A549 (cell line): ENCODE measurements around the gene FANCG. TPM values are rescaled to one million over a fixed set of nuclear protein-coding genes. Genes with fewer than 3 reads are reported as not detected.

Experiments
- ATAC-seq, 2 experiments: fragments of 200-7000 bp in 1 of 2; fragments of >200 bp in 1 of 2; cut with Nextera tagmentation in 1 of 2; cut with Tn5 transposase in 1 of 2; 3 replicates each; pipeline versions ENCODE4 v1.8.0 to v1.9.1; 2018 to 2020; ENCODE audit warnings: mild to moderate bottlenecking in 1 of 2, moderate library complexity in 1 of 2
- CTCF ChIA-PET: fragments of 300-600 bp; sonication (Branson Sonifier 250); formaldehyde crosslinking; extraction: SDS; loops from one replicate; lab custom pipeline; 2021; ENCODE audit warnings: antibody characterized with exemption, inconsistent platforms; lab: Yijun Ruan, JAX
- POLR2A ChIA-PET: fragments of 350-600 bp; formaldehyde crosslinking; extraction: SDS; loops from one replicate; lab custom pipeline; 2021; ENCODE audit warnings: antibody characterized with exemption, inconsistent platforms; lab: Yijun Ruan, JAX
- DNase-seq, 2 experiments: peaks; one replicate each; pipeline versions ENCODE4 v3.0.0 to v3.0.0-alpha.2; 2011 to 2016; ENCODE audit warnings: low read depth in 1 of 2, low spot score in 1 of 2
- FAIRE-seq: peaks from 2 replicates; lab custom pipeline; 2011; peaks lifted over from hg19 to GRCh38; lab: Jason Lieb, UNC
- H3K27ac ChIP-seq, 2 experiments: fragments of >200 bp; sonication (Bioruptor Twin); formaldehyde crosslinking; 3 replicates each; pipeline ENCODE4 v1.5.1; 2016 to 2017
- H3K4me1 ChIP-seq: fragments of >200 bp; sonication (Bioruptor Twin); formaldehyde crosslinking; 3 replicates; pipeline ENCODE4 v1.6.1; 2016
- H3K4me2 ChIP-seq: fragments of >200 bp; sonication (Bioruptor Twin); formaldehyde crosslinking; 3 replicates; pipeline ENCODE4 v1.6.1; 2016
- H3K4me3 ChIP-seq: fragments of >200 bp; sonication (Bioruptor Twin); formaldehyde crosslinking; 3 replicates; pipeline ENCODE4 v1.5.1; 2016
- H3K9me3 ChIP-seq: fragments of >200 bp; sonication (Bioruptor Twin); formaldehyde crosslinking; 3 replicates; pipeline ENCODE4 v1.6.1; 2016
- BHLHE40 ChIP-seq: IDR thresholded peaks from 2 replicates; pipeline ENCODE4 v1.6.1; 2012; ENCODE audit warnings: low read depth, low read length, inconsistent platforms
- CBX8 ChIP-seq: fragments of 200-600 bp; sonication (generic); IDR thresholded peaks from 2 replicates; pipeline ENCODE4 v1.6.1; 2016
- CHD2 ChIP-seq: fragments of 150-350 bp; IDR thresholded peaks from 2 replicates; pipeline ENCODE4 v1.6.1; 2014; ENCODE audit warnings: low read length; ENCODE audit not compliant: partially characterized antibody
- EHF ChIP-seq: fragments of 250-450 bp; sonication (Bioruptor Pico); IDR thresholded peaks from 2 replicates; pipeline ENCODE4 v1.5.0; 2020; ENCODE audit warnings: mild to moderate bottlenecking
- EP300 ChIP-seq, 2 experiments: fragments of >200 bp; sonication (Bioruptor Twin); formaldehyde crosslinking; IDR thresholded peaks; 2 replicates in 1 of 2; 3 replicates in 1 of 2; pipeline ENCODE4 v1.6.1; 2016 to 2017
- ESRRA ChIP-seq: fragments of 150-350 bp; IDR thresholded peaks from 2 replicates; pipeline ENCODE4 v1.6.1; 2014; ENCODE audit warnings: mild to moderate bottlenecking, low read length, borderline replicate concordance
- FOSL2 ChIP-seq, 2 experiments: fragments of 450-650 bp in 1 of 2; fragments of >200 bp in 1 of 2; sonication (Bioruptor Twin) in 1 of 2; formaldehyde crosslinking; IDR thresholded peaks; 2 replicates each; pipeline versions ENCODE4 v1.5.0 to v1.6.1; 2016 to 2020; ENCODE audit warnings: mild to moderate bottlenecking in 1 of 2, moderate library complexity in 1 of 2
- GATA3 ChIP-seq: IDR thresholded peaks from 2 replicates; pipeline ENCODE4 v1.6.1; 2012; ENCODE audit warnings: borderline replicate concordance
- HDAC2 ChIP-seq: fragments of 200-600 bp; sonication (generic); IDR thresholded peaks from 2 replicates; pipeline ENCODE4 v1.6.1; 2016
- HES2 ChIP-seq: fragments of >200 bp; sonication (Bioruptor Twin); formaldehyde crosslinking; IDR thresholded peaks from 2 replicates; pipeline ENCODE4 v1.6.1; 2016
- HMGXB4 ChIP-seq: fragments of 250-450 bp; sonication (Bioruptor Pico); IDR thresholded peaks from 2 replicates; pipeline ENCODE4 v1.5.0; 2021; ENCODE audit warnings: mild to moderate bottlenecking, moderate library complexity, borderline replicate concordance
- HOXA7 ChIP-seq: fragments of 250-450 bp; sonication (Bioruptor Pico); IDR thresholded peaks from 2 replicates; pipeline ENCODE4 v1.5.0; 2020; ENCODE audit warnings: mild to moderate bottlenecking, moderate library complexity
- HOXB5 ChIP-seq: fragments of 250-450 bp; sonication (Bioruptor Pico); IDR thresholded peaks from 2 replicates; pipeline ENCODE4 v1.5.0; 2020; ENCODE audit warnings: mild to moderate bottlenecking, moderate library complexity
- KDM1A ChIP-seq: fragments of 200-600 bp; sonication (generic); IDR thresholded peaks from 2 replicates; pipeline ENCODE4 v1.6.1; 2016; ENCODE audit warnings: low read depth, mild to moderate bottlenecking
- KDM5A ChIP-seq: fragments of 200-600 bp; sonication (generic); IDR thresholded peaks from 2 replicates; pipeline ENCODE4 v1.6.1; 2016; ENCODE audit warnings: antibody characterized with exemption, mild to moderate bottlenecking
- MAFK ChIP-seq: fragments of 450-650 bp; IDR thresholded peaks from 2 replicates; pipeline ENCODE4 v1.6.1; 2014; ENCODE audit not compliant: partially characterized antibody
- MAZ ChIP-seq: fragments of 150-350 bp; IDR thresholded peaks from 2 replicates; pipeline ENCODE4 v1.6.1; 2014; ENCODE audit warnings: antibody characterized with exemption, low read depth, low read length, borderline replicate concordance
- MYC ChIP-seq: IDR thresholded peaks from 2 replicates; pipeline ENCODE4 v1.6.1; 2012; ENCODE audit warnings: mild to moderate bottlenecking, inconsistent platforms, low read length, improper control_type of control experiment, borderline replicate concordance
- NPAS2 ChIP-seq: fragments of 250-450 bp; sonication (Bioruptor Pico); IDR thresholded peaks from 2 replicates; pipeline ENCODE4 v1.8.0; 2022; ENCODE audit warnings: mild to moderate bottlenecking, moderate library complexity, borderline replicate concordance
- NR3C1 ChIP-seq: fragments of >200 bp; sonication (Bioruptor Twin); formaldehyde crosslinking; IDR thresholded peaks from 3 replicates; pipeline ENCODE4 v1.6.1; 2017
- PBX3 ChIP-seq: IDR thresholded peaks from 2 replicates; pipeline ENCODE4 v1.6.1; 2012
- PHF8 ChIP-seq: fragments of 200-600 bp; sonication (generic); IDR thresholded peaks from 2 replicates; pipeline ENCODE4 v1.6.1; 2016; ENCODE audit warnings: low read depth, mild to moderate bottlenecking, antibody characterized with exemption, moderate library complexity, borderline replicate concordance
- POLR2A ChIP-seq: IDR thresholded peaks from 2 replicates; pipeline ENCODE4 v1.6.1; 2012; ENCODE audit warnings: mild to moderate bottlenecking, low read length
- RFX5 ChIP-seq: fragments of 450-650 bp; IDR thresholded peaks from 2 replicates; pipeline ENCODE4 v1.7.1; 2014; ENCODE audit warnings: antibody characterized with exemption, mild to moderate bottlenecking, moderate library complexity
- SMC3 ChIP-seq: fragments of >200 bp; sonication (Bioruptor Twin); formaldehyde crosslinking; IDR thresholded peaks from 3 replicates; pipeline ENCODE4 v1.6.1; 2018; ENCODE audit warnings: inconsistent platforms
- USF2 ChIP-seq: fragments of 450-650 bp; IDR thresholded peaks from 2 replicates; pipeline ENCODE4 v1.6.1; 2014; ENCODE audit warnings: antibody characterized with exemption
- ZFP36 ChIP-seq: fragments of 450-650 bp; IDR thresholded peaks from 2 replicates; pipeline ENCODE4 v1.6.1; 2014; ENCODE audit warnings: borderline replicate concordance; ENCODE audit not compliant: partially characterized antibody
- ZSCAN20 ChIP-seq: fragments of 250-450 bp; sonication (Bioruptor Pico); IDR thresholded peaks from 2 replicates; pipeline ENCODE4 v1.8.0; 2022; ENCODE audit warnings: mild to moderate bottlenecking, moderate library complexity
- WGBS: methylation state at CpG from one replicate; pipeline ENCODE4 v1.1.6; 2017; ENCODE audit errors: missing lambda C conversion rate; 5-methylcytosine and 5-hydroxymethylcytosine counted together
- polyA plus RNA-seq, 4 experiments: library from polyadenylated mRNA; depleted of rRNA in 3 of 4; stranded (reverse); fragments of >200 nt; fragmentation: RNase III in 1 of 4; extraction: RNeasy Plus Mini Kit Qiagen cat#74134 plus additional on column Dnase treatment in 1 of 4; gene quantifications; 2 replicates in 3 of 4; 3 replicates in 1 of 4; pipeline ENCODE4 v1.2.3, GENCODE V29; 2011 to 2017
- TF ChIP-seq, protein P1 (sequence below): fragments of 200-600 bp; sonication (generic); IDR thresholded peaks from 2 replicates; pipeline ENCODE4 v1.6.1; 2016; ENCODE audit warnings: antibody characterized with exemption, mild to moderate bottlenecking, moderate library complexity

Gene FANCG
- polyA plus RNA-seq, 2 of the 4 experiments (the other 2 are of a cell fraction), result 34.9 to 53.5 TPM

DNA sequence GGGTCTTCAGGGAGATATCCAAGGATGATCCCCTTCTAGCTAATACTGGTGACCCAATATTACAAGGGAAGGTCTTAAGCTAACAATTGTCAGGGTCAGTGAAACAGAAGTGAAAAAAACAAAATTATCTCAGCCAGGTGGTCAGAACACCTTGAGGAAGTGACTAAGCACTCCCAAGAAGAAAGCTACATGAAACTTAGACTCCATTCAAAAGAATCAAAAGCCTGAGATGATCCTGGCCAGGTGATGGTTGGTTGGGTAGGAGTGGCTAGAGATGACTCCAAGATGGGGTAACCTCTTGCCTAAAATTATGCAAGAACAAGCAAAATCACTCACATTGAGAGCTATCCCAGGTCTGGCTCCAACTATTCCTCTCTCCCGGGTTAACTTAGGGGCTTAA lies 12.7 kb downstream of the FANCG start:
- H3K27ac ChIP-seq, result no peak overlapping the region
- peaks cover 24% of the 10 kb centered on the region for H3K4me1 ChIP-seq
- no peaks in the 10 kb centered on the region for H3K9me3 ChIP-seq
- H3K4me2 ChIP-seq, result no peak overlapping the region
- WGBS, result 96% methylated on average over 1 of the region's 1 CpG
- DNase-seq (no peak), FAIRE-seq (no peak), ATAC-seq (no peak)
- ChIA-PET CTCF (interaction anchor here (1.0 to 2.5 kb wide), 4 partner anchors 15 to 49 kb away, joined by 6 to 12 read pairs (median 9); partner anchors contain the start of gene PIGO), POLR2A (no interaction called here)
- TF ChIP-seq EHF (CRISPR knock-in tag), result no peak
- no peak for TF ChIP-seq HOXA7 (CRISPR knock-in tag)
- TF ChIP-seq CHD2, result no peak
- TF ChIP-seq MAZ, result no peak
- no peak for TF ChIP-seq PHF8
- TF ChIP-seq CBX8, result no peak
- TF ChIP-seq, protein P1, sequence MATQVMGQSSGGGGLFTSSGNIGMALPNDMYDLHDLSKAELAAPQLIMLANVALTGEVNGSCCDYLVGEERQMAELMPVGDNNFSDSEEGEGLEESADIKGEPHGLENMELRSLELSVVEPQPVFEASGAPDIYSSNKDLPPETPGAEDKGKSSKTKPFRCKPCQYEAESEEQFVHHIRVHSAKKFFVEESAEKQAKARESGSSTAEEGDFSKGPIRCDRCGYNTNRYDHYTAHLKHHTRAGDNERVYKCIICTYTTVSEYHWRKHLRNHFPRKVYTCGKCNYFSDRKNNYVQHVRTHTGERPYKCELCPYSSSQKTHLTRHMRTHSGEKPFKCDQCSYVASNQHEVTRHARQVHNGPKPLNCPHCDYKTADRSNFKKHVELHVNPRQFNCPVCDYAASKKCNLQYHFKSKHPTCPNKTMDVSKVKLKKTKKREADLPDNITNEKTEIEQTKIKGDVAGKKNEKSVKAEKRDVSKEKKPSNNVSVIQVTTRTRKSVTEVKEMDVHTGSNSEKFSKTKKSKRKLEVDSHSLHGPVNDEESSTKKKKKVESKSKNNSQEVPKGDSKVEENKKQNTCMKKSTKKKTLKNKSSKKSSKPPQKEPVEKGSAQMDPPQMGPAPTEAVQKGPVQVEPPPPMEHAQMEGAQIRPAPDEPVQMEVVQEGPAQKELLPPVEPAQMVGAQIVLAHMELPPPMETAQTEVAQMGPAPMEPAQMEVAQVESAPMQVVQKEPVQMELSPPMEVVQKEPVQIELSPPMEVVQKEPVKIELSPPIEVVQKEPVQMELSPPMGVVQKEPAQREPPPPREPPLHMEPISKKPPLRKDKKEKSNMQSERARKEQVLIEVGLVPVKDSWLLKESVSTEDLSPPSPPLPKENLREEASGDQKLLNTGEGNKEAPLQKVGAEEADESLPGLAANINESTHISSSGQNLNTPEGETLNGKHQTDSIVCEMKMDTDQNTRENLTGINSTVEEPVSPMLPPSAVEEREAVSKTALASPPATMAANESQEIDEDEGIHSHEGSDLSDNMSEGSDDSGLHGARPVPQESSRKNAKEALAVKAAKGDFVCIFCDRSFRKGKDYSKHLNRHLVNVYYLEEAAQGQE, result no peak
- no peak for TF ChIP-seq POLR2A
- no peak for TF ChIP-seq ZSCAN20 (CRISPR knock-in tag)
- no peak for TF ChIP-seq GATA3
- no peak for TF ChIP-seq KDM1A
- TF ChIP-seq MYC, result no peak
- TF ChIP-seq ZFP36, result no peak
- TF ChIP-seq, all 56 proteins: peak for 0
- no peak overlapping the region for H3K4me3 ChIP-seq

DNA sequence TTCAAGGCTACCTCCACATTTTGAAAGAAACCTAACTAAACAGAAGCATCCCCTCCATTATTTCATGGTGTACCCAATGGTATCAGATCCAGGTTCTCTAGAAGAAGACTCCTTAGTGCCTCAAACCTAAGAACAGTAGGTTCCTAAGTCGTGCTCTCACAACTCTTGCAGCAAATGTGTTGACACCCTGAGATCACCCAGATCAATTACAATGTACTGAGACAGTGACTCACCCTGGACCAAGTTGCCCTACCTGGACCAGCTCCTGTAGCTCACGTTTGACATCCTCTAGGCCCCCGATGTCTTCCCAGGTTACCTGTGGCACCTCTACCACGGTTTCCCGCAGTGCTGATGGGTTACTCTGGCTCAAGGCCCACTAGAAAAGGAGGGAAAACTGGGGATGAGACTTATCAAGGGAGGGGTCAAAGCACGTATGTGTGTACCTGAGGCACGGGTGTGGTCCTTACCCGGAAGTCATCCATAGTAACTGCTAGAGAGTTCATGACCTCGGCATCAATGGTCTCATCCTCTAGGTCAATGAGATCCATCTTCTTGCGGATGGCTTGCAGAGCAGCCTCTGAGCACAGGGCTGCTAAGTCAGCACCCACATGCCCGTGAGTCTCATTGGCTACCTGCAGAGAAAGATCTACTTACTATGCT lies 19.1 kb downstream of the FANCG start:
- no peak for FAIRE-seq
- POLR2A ChIA-PET, result interaction anchor here (0.6 kb wide), 1 partner anchor 12 kb away, joined by 4 read pairs; the partner anchor contains the start of gene VCP
- TF ChIP-seq HMGXB4 (CRISPR knock-in tag) (no peak), PBX3 (no peak), SMC3 (no peak), USF2 (no peak), POLR2A (no peak), NR3C1 (no peak), FOSL2 (IDR thresholded peaks at IDR 0.05) (no peak), FOSL2 (CRISPR knock-in tag; IDR thresholded peaks at IDR 0.05) (no peak), NPAS2 (no peak), HDAC2 (no peak), MAFK (no peak), EP300 (IDR thresholded peaks at IDR 0.05) (no peak), ESRRA (no peak), BHLHE40 (no peak), HES2 (no peak), KDM5A (no peak), RFX5 (no peak), HOXB5 (CRISPR knock-in tag) (no peak)
- TF ChIP-seq, all 56 proteins: peak for 0
- no peaks in the 10 kb centered on the region for H3K9me3 ChIP-seq
- 94% methylated on average over 11 of the region's 11 CpGs for WGBS
- no peaks in the 10 kb centered on the region for H3K4me1 ChIP-seq
- CTCF ChIA-PET, result interaction anchor here (1.2 to 7.1 kb wide), 5 partner anchors 10 to 66 kb away, joined by 3 to 41 read pairs (median 4); no protein-coding TSS in a partner anchor
- H3K4me2 ChIP-seq, result no peak overlapping the region
- ATAC-seq, result no peak
- DNase-seq, result no peak
- no peak overlapping the region for H3K4me3 ChIP-seq
- no peak overlapping the region for H3K27ac ChIP-seq
